Activated naive CD4-positive, alpha-beta T cell treated with anti-CD3 and anti-CD28 coated beads, Interleukin-2, amount 10 ng/mL, durations not matched to agents 7 days and 5 days (primary cell): ENCODE results near the gene CFL1.
A peak's percentile ranks its signal among the peaks of the same experiment; 100 is the strongest.

Experiments
- CTCF ChIA-PET: fragments of 350-600 bp; sonication (Branson Sonifier 250); formaldehyde crosslinking; loops from one replicate; lab custom pipeline; 2021; ENCODE audit warnings: antibody characterized with exemption; lab: Charles Lee
- DNase-seq: peaks from one replicate; pipeline ENCODE4 v3.0.0-alpha.2; 2020
- H3K27ac Mint-ChIP-seq: one replicate; pipeline ENCODE4 v1.8.0; 2021; ENCODE audit warnings: mild to moderate bottlenecking, moderate library complexity, mixed read lengths
- H3K27me3 Mint-ChIP-seq: one replicate; pipeline ENCODE4 v1.8.0; 2021; ENCODE audit warnings: mild to moderate bottlenecking, mixed read lengths
- H3K36me3 Mint-ChIP-seq: one replicate; pipeline ENCODE4 v1.8.0; 2021; ENCODE audit warnings: mixed read lengths
- H3K4me1 Mint-ChIP-seq: one replicate; pipeline ENCODE4 v1.8.0; 2021; ENCODE audit warnings: mixed read lengths
- H3K4me3 Mint-ChIP-seq: one replicate; pipeline ENCODE4 v1.8.0; 2021; ENCODE audit warnings: mild to moderate bottlenecking, moderate library complexity, mixed read lengths
- H3K9me3 Mint-ChIP-seq: one replicate; pipeline ENCODE4 v1.8.0; 2021; ENCODE audit warnings: mixed read lengths

Gene CFL1

GRCh38 chr11:65884716-65885092, 26.7 kb upstream of the CFL1 start:
- CTCF ChIA-PET = interaction anchor here (0.6 to 10.9 kb wide), 35 partner anchors 8 to 173 kb away, joined by 3 to 142 read pairs (median 7); partner anchors contain the start of genes C11orf68, CATSPER1, CFL1 and FOSL1
- Mint-ChIP-seq H3K9me3 (no peaks in the 10 kb centered on the region), H3K36me3 (peaks cover 35% of the 10 kb centered on the region), H3K4me1 (peaks cover 71% of the 10 kb centered on the region), H3K27me3 (no peaks in the 10 kb centered on the region), H3K27ac (peak overlapping the region; percentile 58), H3K4me3 (no peak overlapping the region)
- DNase-seq = peak; percentile 88

GRCh38 chr11:65883786-65884715, 26.1 kb upstream of the CFL1 start:
- H3K27ac Mint-ChIP-seq = peak overlapping the region; percentile 58
- no peak overlapping the region for H3K4me3 Mint-ChIP-seq
- H3K4me1 Mint-ChIP-seq = peaks cover 71% of the 10 kb centered on the region
- peaks cover 35% of the 10 kb centered on the region for H3K36me3 Mint-ChIP-seq
- H3K27me3 Mint-ChIP-seq = no peaks in the 10 kb centered on the region
- CTCF ChIA-PET = interaction anchor here (0.6 to 10.9 kb wide), 34 partner anchors 10 to 172 kb away, joined by 3 to 142 read pairs (median 6); partner anchors contain the start of genes C11orf68, CATSPER1, CFL1 and FOSL1
- no peak for DNase-seq
- H3K9me3 Mint-ChIP-seq = no peaks in the 10 kb centered on the region

DNA sequence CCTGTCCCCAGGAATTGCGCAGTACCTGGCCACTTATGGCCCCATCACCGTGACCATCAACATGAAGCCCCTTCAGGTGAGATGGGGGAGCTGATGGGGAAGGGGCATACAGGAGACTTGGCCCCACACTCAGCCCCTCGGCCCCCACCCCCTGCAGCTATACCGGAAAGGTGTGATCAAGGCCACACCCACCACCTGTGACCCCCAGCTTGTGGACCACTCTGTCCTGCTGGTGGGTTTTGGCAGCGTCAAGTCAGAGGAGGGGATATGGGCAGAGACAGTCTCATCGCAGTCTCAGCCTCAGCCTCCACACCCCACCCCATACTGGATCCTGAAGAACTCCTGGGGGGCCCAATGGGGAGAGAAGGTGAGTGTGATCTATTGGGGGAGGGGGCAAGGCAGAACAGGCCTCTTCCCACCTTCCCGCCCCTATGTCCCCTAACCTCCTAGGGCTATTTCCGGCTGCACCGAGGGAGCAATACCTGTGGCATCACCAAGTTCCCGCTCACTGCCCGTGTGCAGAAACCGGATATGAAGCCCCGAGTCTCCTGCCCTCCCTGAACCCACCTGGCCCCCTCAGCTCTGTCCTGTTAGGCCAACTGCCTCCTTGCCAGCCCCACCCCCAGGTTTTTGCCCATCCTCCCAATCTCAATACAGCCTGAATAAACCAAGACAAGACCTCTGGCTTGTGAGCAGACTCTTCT, 25.2 kb upstream of the CFL1 start:
- DNase-seq = no peak
- H3K27ac Mint-ChIP-seq = no peak overlapping the region
- no peaks in the 10 kb centered on the region for H3K9me3 Mint-ChIP-seq
- peaks cover 34% of the 10 kb centered on the region for H3K36me3 Mint-ChIP-seq
- CTCF ChIA-PET = interaction anchor here (0.7 to 10.9 kb wide), 13 partner anchors 9 to 171 kb away, joined by 3 to 142 read pairs (median 14); partner anchors contain the start of genes CFL1, FOSL1, KAT5 and MUS81
- no peak overlapping the region for H3K4me3 Mint-ChIP-seq
- no peaks in the 10 kb centered on the region for H3K27me3 Mint-ChIP-seq
- peaks cover 70% of the 10 kb centered on the region for H3K4me1 Mint-ChIP-seq

- Mint-ChIP-seq H3K27ac (peak overlapping the region; percentile 16), H3K9me3 (no peaks in the 10 kb centered on the region), H3K4me1 (peaks cover 68% of the 10 kb centered on the region), H3K4me3 (no peak overlapping the region), H3K36me3 (peaks cover 31% of the 10 kb centered on the region), H3K27me3 (no peaks in the 10 kb centered on the region)
- CTCF ChIA-PET = interaction anchor here (1.4 to 10.9 kb wide), 6 partner anchors 8 to 106 kb away, joined by 4 to 142 read pairs (median 57); partner anchors contain the start of genes CCDC85B, CFL1, FOSL1 and MUS81
- no peak for DNase-seq
These were observed 24.4 kb upstream of the CFL1 start for GRCh38 chr11:65882120-65883057.

DNA sequence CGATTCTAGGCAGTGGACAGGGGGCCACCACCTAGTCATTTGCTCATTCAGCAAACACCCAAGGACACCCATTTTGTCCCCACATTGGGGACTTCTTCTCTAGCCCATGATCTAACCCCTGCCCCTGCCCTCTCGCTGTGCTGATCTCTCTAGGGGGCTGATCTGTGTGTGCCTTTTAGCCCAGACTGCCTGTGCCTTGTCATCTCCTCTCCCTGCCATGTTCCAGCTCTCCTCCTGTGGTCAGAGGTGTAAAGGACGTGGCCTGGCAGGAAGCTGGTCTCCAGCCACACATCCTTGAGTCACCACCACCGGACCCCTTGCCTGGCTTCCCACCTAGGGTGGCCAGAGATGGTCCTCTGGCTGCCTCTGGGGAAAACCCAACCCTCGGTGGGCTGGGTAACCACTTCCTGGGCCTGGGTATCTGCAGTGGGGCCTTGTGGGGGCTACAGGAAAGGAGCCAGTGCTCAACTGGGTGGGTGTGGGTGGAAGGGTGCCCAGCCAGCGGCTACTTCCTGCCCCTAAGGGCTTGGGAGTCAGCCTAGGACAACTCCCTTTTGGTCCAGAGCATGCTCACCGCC, 23.0 kb upstream of the CFL1 start:
- Mint-ChIP-seq H3K36me3 (peaks cover 19% of the 10 kb centered on the region), H3K4me1 (peaks cover 63% of the 10 kb centered on the region), H3K9me3 (no peaks in the 10 kb centered on the region), H3K27me3 (no peaks in the 10 kb centered on the region), H3K27ac (peak overlapping the region; percentile 85), H3K4me3 (peak overlapping the region; percentile 75)
- DNase-seq = no peak
- CTCF ChIA-PET = interaction anchor here (1.4 to 7.8 kb wide), 3 partner anchors 9 to 107 kb away, joined by 4 to 126 read pairs (median 7); partner anchors contain the start of genes CCDC85B and MUS81

GRCh38 chr11:65880027-65880426, 22.0 kb upstream of the CFL1 start:
- no peaks in the 10 kb centered on the region for H3K9me3 Mint-ChIP-seq
- no peak for DNase-seq
- CTCF ChIA-PET = interaction anchor here (0.6 to 7.8 kb wide), 2 partner anchors 108 to 371 kb away, joined by 3 to 126 read pairs; no protein-coding TSS in a partner anchor
- H3K27ac Mint-ChIP-seq = no peak overlapping the region
- no peaks in the 10 kb centered on the region for H3K27me3 Mint-ChIP-seq
- peaks cover 59% of the 10 kb centered on the region for H3K4me1 Mint-ChIP-seq
- H3K36me3 Mint-ChIP-seq = peaks cover 11% of the 10 kb centered on the region
- peak overlapping the region; percentile 75 for H3K4me3 Mint-ChIP-seq

DNA sequence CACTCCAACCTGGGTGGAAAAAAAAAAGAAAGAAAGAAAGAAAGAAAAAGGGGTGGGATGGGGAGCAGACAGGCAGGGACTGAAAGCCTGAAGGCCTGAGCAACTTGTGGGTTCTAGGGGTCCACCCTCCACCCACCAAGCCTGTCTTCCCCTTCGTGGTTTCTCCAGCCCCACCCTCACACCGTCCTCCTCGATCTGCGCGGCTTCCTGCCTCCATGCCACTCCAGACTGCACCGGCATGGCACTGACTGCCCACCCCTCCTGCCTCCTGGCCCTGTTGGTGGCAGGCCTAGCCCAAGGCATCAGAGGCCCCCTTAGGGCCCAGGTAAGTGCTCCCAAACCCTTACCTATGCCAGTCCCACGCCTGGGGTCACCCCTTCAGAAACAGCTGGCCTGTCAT, 21.6 kb upstream of the CFL1 start, which contains the start of gene CTSW:
Gene CTSW, plus strand, starts transcription at position 221 of the 400 bp plus-strand sequence. Its CDS starts 18 bp downstream, at position 239.
- CTCF ChIA-PET = interaction anchor here (0.6 to 7.8 kb wide), 3 partner anchors 20 to 371 kb away, joined by 3 to 126 read pairs (median 7); partner anchors contain the start of gene MUS81
- Mint-ChIP-seq H3K27me3 (no peaks in the 10 kb centered on the region), H3K4me1 (peaks cover 55% of the 10 kb centered on the region), H3K27ac (peak within 1 kb of the TSS; percentile 85), H3K4me3 (peak within 1 kb of the TSS; percentile 75), H3K9me3 (no peaks in the 10 kb centered on the region), H3K36me3 (peaks cover 7% of the 10 kb centered on the region)
- peak; percentile 68 for DNase-seq

DNA sequence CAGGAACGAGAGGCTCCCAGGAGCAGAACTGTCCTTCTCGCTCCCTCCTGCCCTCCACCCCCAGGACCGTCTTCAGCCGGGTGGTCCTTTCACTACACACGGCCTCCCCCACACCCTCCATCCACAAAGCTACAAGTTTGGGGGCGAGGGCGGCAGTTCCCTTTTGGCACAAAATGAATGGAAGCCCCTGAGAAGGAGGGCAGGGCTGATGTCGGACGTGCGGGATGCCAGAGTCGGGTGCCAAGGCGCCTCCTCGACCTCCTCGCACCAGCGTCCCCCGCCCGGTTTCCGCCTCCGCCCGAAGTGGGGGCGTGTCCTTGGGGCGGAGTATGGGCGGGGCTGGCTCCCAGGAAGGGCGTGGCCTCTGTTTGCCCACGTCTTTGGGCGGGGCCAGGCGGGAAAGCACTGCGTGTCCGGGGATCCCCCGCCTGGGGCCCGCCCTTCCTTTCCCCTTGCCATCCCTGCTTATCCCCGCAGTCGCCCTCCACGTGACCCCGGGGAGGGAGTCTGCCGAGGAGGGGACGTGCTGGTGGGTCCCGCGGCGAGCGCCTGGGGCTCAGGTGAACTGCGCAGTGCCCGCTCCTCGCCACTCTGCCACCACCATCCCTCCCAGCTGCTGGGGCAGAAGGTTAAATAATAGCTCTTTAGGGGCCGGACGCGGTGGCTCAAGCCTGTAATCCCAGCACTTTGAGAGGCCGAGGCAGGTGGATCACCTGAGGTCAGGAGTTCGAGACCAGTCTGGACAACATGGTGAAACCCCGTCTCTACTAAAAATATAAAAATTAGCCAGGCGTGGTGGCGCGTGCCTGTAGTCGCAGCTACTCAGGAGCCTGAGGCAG, 15.6 kb upstream of the CFL1 start:
- peak; percentile 96 for DNase-seq
- Mint-ChIP-seq H3K27me3 (peaks cover 34% of the 10 kb centered on the region), H3K36me3 (peaks cover 3% of the 10 kb centered on the region), H3K4me3 (peak overlapping the region; percentile 85), H3K27ac (peak overlapping the region; percentile 75), H3K4me1 (peaks cover 51% of the 10 kb centered on the region), H3K9me3 (no peaks in the 10 kb centered on the region)
- CTCF ChIA-PET = interaction anchor here (1.6 to 2.1 kb wide), 4 partner anchors 11 to 115 kb away, joined by 3 to 16 read pairs (median 7); partner anchors contain the start of genes FIBP and MUS81

- H3K36me3 Mint-ChIP-seq = peaks cover 5% of the 10 kb centered on the region
- H3K27me3 Mint-ChIP-seq = peaks cover 34% of the 10 kb centered on the region
- H3K27ac Mint-ChIP-seq = peak within 1 kb of the TSS; percentile 75
- peak within 1 kb of the TSS; percentile 85 for H3K4me3 Mint-ChIP-seq
- no peaks in the 10 kb centered on the region for H3K9me3 Mint-ChIP-seq
- CTCF ChIA-PET = interaction anchor here (2.0 to 4.8 kb wide), 5 partner anchors 12 to 15 kb away, joined by 8 to 39 read pairs (median 16); partner anchors contain the start of genes FIBP and MUS81
- peaks cover 47% of the 10 kb centered on the region for H3K4me1 Mint-ChIP-seq
- no peak for DNase-seq
These were observed 14.8 kb upstream of the CFL1 start, which contains the start of gene EFEMP2 for GRCh38 chr11:65872586-65873317. Gene EFEMP2, minus strand, starts transcription at chr11:65872800. Its CDS starts 446 bp downstream, at chr11:65872354.

DNA sequence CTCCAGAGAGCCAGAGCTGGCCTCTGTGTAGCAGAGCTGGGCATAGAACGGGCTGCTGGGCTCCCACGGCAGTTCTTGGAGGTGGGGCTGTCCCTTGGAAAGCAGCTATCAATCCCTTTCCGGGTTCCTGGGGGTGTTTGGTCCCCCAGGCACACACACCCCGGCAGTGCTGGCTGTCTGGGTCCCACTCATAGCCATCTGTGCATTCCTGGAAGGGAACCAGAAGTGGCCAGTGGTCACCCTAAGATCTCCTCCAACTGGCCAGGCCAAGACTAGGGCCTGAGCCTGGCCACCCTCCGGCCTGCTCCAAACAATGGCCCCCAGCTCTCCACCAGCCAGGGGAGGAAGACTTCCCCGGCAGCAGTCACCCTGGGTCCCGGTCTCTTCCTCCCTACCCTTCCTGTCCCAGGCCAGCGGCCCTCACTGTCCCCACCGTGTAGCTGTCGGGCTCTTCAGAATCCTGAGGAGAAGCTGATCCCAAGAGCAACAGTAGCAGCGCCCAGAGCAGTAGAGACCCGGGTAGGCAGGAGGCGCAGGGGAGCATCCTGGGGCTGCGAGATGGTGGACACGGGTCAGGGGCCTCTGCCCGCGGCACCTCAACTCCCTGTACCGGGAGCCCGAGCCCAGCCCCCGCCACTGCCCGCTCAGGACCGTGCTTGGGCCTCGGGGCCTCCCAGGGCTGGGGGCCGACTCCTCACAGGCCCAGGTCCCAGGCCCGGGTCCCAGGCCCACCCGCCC, 14.0 kb upstream of the CFL1 start:
- CTCF ChIA-PET = interaction anchor here (3.5 to 4.8 kb wide), 3 partner anchors 12 to 16 kb away, joined by 13 to 39 read pairs (median 34); partner anchors contain the start of genes FIBP and MUS81
- no peaks in the 10 kb centered on the region for H3K9me3 Mint-ChIP-seq
- no peak overlapping the region for H3K27ac Mint-ChIP-seq

More for the DNA sequence above, 14.0 kb upstream of the CFL1 start:
- DNase-seq = no peak
- Mint-ChIP-seq H3K27me3 (peaks cover 34% of the 10 kb centered on the region), H3K4me3 (peak overlapping the region; percentile 37), H3K4me1 (peaks cover 42% of the 10 kb centered on the region), H3K36me3 (peaks cover 11% of the 10 kb centered on the region)
